AG09319 (cell line): ENCODE results near the gene MTA2.
"Not testable (repeated sequence)": the region's sequence is repeated elsewhere in the genome, so short reads cannot be mapped to it uniquely, and the experiment has no call there.

Experiments used
- DNase-seq: peaks from one replicate; pipeline ENCODE4 v3.0.0-alpha.2; 2010; ENCODE audit warnings: low read depth; ENCODE audit errors: extremely low read depth
- CTCF ChIP-seq: IDR thresholded peaks from 2 replicates; pipeline ENCODE4 v1.5.1; 2011; ENCODE audit warnings: low read depth, mild to moderate bottlenecking, inconsistent platforms, low read length, moderate library complexity

MTA2 gene

GRCh38 chr11:62552485-62553079 lies 49.1 kb downstream of the MTA2 start:
- no peak for TF ChIP-seq CTCF

DNA sequence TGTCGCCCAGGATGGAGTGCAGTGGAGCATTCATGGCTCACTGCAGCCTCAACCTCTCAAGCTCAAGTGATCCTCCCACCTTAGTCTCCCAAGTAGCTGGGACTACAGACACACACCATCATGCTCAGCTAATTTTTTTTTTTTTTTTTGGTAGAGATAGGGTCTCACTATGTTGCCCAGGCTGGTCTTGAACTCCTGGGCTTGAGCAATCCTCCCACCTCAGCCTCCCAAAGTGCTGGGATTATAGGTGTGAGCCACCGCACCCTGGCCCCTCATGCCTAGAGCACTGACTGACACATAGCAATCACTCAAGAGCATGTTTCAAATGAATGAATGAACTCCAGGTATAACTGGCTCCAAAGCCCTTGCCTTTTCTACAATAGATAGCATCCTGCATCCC lies 51.2 kb downstream of the MTA2 start:
- not testable (repeated sequence) for DNase-seq

More at GRCh38 chr11:62552485-62553079, 49.1 kb downstream of the MTA2 start:
- DNase-seq, result no peak

DNA sequence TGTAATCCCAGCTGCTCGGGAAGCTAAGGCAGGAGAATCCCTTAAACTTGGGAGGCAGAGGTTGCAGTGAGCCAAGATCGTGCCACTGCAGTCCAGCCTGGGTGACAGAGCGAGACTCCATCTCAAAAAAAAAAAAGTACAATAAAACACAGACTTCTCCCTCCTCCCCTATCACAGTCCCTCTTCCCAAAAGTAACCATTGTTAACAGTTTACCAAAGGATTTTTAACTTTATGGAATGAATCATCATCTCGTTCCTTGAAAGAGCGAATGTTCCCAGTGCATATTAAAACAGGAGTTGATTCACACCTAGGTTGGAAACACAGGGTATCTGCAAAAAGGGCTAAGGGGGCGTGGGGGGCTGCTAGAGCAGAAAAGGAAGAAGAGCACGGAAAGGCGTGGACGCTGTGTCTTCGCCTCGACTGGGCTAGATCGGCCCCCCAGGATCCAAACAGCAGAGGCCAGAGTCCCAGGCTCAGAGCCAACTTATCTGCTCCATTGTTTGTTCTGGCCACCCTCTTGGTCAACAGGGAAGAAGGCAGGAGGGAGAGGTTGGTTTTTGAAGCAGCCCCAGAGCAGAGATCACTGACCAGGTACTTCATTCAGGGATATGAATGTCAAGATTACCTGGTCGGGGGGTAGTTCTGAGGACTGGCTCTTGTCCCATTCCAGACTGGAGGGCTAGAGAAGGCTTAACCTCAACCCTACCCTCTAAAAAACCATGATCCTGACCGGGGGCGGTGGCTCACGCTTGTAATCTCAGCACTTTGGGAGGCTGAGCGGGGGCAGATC lies 52.9 kb downstream of the MTA2 start:
- no peak for DNase-seq
- no peak for TF ChIP-seq CTCF

DNA sequence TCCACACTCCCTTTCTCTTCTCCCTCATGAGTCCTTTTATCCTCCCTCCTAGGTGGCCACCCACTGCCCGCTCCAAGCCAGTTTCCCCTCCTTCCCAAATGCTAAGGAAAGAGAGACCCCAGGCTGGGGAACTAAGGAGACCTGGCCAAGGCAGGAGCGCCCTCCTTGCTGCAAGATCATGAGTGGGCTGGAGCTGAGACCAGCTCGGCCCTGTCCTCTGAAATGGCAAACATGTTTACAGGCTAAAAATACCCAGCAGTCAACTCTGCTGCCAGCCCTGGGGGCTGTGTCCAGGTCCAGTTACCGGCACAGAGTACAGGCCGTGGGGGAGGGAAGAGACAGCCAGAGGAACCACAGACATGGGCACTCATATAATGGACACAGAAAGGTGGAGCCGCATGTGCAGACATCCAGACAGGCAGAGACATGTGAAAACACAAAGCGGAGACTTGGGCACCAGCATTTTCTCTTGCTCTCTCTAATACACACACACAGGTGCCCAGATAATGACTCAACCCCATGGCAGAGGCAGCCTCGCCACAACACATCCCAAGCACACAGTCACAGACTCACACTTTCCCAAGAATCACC lies 53.9 kb downstream of the MTA2 start:
- no peak for TF ChIP-seq CTCF
- no peak for DNase-seq

DNA sequence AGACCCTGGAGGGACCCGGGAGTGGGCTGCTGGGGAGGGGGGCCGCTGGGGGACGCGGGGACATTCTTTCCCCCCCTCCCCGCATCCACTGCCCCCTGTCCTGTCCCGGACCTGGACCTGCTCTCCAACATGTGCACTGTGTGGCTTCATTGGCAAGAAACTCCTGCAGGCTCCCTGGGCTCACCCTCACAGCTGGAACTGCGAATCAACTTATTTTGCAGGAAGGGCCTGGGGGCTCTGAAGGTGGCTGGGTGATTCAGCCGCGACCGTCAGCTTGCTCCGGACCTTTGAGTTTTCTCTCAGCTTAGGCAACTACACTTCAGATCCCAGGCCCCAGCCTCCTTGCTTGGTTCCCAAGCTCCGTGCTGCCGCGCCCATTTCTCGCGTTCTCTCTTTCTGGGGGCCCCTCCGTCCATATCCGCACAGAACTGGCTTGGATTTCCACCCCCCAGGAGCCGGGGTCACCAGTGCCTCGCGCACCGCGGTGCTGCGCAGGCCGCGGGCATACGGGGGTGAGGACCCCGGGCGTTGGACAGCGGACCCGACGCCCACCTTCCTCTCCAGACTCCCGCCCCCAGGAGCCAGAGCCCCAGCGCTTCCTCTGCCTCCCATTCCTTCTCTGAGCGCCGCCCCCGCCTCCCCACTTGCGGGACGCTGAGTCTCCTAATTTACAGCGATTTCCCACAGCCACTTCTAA lies 54.6 kb downstream of the MTA2 start:
- TF ChIP-seq CTCF, result no peak
- no peak for DNase-seq

DNA sequence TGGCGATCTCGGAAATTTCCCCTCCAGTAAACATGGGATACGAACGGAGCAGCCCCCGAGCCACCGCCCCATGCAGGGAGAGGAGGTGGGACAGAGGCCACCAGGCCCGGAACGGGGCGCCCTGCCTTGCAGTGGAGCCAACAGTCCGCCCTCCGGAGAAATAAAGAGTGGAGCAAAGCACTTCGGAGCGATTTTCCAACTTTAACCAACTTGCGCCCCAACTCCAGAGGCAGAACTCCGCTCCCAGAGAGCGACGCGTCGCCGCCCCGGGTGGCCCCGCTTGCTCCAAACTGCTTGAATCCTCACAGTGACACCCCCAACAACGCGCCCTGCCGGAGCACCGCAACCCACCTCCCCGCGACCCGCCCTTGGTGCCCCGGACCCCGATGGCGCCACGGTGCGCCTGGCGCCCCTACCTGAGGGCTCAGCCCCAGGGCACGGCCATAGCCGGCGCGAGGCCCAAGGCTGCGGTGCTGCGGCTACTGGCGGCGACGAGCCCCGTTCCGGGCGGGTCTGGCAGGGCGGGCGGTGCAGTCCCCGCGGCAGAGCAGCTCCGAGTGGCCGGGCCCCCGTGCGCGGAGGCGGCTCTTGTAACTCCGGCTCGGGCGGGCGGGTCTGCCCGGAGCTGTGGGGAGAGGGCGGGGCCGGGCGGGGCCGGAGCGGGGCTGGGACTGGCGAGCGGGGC lies 55.3 kb downstream of the MTA2 start, which contains the start of gene AHNAK:
TSS of gene AHNAK (minus strand) at position 563 of the 685 bp plus-strand sequence. CDS start 10,708 bp downstream, outside the sequence.
- DNase-seq, result no peak
- TF ChIP-seq CTCF, result no peak
